GM18520 (cell line): Measurements from ENCODE around the gene VRTN.
A peak's percentile ranks its signal among the peaks of the same experiment; 100 is the strongest.

Experiments used
- ATAC-seq: cut with Tn5 transposase; IDR thresholded peaks from one replicate; pipeline ENCODE4 v1.9.1; 2021; ENCODE audit not compliant: unreplicated experiment

Gene VRTN

DNA sequence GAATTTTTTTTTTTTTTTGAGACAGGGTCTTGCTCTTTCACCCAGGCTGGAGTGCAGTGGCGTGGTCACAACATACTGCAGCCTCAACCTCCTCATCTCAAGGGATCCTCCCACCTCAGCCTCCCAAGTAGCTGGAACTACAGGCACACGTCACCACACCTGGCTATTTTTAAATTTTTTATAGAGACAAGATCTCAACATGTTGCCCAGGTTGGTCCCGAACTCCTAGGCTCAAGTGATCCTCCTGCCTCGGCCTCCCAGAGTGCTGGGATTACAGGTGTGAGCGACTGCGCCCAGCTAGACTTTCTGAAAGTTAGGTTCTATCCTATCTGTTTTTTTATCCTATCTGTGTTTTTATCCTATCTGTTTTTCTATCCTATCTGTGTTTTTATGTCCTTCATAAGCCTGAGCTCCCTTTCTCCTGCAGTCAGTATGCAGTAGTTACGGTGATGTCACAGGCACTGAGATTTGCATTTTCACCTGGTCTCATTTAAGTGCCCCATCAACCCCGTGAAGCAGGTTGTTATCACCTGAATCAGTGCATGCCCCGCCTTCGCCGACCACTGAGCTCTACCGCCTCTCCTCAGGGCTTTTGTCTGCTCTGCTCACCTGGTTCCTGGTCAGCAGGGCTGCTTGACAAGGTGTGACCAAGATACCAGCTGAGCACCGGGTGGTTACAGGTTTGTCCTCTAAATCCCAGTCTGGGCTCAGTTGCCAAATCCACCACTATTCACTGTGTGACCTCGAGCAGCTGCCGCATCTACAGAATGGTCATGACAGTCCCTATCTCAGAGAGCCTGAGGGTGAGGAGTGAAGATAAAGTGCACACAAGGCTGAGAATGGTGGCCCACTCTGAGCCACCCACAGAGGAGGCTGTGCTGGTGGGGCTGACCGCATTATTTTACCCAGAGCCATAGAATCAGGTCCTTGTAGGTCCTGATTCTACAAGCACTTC, 44.6 kb downstream of the VRTN start:
- no peak for ATAC-seq

DNA sequence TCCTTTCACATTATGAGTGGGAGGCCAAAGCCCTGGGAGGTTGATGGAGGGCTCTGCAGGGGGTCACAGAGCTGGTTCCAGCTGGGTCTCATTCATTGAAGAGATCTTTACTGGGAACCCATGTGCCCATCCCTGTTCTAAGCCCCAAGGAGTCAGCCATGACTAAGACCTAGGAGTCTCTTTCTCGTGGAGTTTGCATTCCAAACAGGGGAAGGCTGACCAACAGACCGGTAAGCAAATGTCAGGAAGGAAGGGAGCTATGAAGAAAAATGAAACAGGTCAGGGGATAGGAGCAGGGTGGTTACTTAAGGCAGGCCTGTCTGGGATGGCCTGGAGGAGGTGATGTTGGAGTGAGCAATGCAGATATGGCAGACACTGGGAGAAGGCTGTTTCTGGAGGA, 46.3 kb downstream of the VRTN start:
- ATAC-seq, result no peak

DNA sequence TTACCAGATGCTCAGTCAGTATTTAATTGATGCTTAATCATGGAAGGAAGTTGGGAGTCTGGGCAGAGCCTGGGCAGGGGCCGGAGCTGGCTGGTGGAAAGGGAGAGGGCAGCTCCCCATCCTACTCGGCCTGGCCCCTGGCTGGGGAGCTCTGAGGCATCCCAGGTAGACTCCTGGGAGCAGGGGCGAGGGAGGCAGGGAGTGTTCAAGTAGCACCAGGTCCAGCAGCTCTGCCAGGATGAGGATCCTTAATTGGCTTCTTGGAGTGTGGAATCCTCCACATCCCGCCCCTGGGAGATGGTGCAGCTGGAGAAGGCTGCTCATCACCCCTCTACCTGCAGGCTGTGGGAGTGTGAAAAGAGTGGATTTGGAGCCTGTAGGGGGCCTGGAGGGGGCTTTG, 46.8 kb downstream of the VRTN start:
- no peak for ATAC-seq

DNA sequence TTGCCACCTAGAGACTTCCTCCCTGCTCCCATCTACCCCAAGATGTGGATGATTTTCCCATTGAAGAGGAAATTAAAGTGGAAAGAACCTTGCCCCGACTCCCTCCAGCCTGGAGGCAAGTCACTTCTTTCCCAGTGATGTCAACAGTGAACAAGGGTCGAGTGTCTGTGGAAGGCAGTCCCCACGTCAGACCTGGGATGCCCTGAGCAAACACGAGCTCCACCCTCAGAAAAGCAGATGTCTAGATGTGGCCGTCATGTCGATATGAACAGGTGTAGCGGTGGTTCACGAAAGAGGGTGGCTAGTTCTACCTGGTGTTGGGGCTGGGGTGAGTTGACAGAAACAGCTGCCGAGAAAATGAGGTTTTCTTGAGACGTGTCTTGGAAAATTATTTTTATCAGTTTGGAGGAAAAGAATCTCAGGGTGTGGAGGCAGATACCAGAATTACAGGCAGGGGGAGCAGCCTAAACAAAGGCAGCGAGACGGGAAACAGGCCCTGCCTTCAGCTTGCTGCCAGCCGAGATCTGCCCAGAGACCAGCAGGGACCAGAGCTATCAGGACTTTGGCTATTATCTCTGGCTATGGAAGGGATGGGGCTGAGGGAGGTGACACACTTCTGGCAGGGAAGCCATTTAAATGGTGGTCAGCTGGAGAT, 51.9 kb downstream of the VRTN start:
- ATAC-seq, result no peak

DNA sequence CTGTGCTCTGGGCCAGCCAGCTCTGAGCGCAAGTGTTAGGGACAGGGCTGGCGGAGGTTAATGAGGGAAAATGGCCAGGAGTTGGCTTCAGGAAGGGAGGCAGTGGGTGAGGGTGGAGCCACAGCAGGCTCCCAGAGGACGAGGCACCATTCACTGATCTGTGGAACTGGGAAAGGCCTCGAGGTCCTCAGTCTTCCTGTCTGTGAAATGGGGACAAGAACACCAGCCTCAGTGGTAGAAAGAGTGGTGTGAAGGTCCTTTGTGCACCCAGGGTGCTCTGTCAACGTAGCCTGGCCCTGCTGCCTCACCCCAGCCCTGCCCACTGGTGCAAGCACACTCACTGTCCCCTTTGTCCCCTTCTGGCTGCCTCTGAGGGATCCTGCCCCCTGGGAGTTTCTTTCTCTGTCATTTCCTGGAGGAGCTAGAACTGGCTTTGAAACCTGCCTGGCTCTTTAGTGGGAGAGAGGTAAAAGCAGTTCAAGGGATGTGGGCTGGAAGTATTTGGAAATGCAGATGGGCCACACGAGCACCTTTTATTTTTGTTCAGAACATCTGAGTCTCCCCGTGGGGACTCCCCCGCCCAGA, 52.7 kb downstream of the VRTN start:
- ATAC-seq, result no peak

DNA sequence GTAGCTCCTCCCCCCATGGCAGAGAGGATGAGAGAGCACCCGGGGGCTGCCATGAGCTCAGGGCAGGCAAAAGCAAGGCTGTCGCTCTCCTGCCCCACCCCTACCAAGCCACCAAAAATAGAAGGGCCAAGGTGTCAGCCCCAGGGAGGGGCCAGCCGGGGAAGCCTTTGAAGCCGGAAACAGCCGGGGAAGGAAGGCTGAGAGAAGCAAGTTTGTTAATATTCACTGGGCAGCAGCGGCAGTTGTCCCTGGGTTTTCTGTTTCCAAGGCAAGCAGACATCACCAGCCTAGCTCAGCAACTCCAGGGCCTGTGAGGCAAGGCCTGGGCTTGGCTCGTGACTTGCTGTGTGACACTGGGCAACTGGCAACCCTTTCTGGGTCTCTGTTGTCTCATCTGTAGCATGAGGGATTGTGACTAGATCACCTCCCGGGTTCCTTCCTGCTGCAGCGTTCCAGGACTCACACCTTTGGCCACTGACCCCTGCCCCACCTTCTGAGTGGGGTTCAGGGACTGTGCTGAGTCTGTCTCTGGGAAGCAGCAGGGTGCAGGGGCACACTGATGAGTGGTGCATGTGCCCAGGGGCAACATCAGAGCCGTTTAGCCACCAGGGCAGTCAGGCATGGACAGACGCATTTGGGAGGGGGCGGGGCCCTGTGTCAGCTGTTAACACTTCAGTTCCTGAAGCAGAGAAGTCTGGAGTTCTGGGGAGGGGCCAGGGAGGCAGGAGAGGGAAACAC, 53.4 kb downstream of the VRTN start:
- peak; percentile 54 for ATAC-seq

DNA sequence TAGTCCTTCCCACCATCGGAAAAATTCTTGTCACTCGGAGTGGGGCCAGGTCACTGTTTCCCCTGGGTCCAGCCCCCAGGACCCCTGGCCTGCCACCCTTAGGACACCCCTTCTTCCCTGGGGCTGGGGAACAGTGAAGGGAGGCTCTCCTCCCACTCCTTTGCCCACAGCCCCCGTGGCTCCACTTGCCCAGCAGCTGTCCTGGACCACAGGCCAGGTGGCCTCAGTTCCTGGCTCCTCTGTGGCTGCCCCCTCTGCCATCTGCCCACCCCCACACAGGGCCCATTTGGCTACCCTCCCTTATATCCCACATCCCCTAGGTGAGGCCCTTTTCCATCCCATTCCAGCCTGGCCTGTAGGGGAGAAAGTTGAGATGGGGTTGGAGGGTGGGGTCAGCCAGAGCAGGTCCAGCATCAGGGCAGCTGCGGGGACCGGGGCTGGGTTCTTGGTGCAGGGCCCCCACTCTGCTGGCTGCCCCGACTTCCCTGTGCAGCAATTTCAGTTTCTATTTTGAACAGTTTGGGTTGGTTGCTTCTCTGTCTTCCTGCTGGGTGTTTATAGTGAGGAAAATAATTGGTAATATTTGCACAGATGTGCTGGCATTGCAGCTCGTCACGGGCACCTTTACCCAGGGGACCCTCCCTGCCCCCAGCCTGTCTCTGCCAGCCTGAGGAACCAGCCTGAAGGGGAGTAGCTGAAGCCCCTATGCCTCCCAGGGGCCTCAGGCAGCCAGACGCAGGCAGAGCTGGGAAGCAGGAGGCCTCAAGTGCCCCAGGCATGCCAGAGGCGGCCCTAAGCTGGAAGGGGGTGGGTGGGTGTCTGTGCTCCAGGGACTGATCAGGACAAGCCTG, 54.4 kb downstream of the VRTN start:
- no peak for ATAC-seq

DNA sequence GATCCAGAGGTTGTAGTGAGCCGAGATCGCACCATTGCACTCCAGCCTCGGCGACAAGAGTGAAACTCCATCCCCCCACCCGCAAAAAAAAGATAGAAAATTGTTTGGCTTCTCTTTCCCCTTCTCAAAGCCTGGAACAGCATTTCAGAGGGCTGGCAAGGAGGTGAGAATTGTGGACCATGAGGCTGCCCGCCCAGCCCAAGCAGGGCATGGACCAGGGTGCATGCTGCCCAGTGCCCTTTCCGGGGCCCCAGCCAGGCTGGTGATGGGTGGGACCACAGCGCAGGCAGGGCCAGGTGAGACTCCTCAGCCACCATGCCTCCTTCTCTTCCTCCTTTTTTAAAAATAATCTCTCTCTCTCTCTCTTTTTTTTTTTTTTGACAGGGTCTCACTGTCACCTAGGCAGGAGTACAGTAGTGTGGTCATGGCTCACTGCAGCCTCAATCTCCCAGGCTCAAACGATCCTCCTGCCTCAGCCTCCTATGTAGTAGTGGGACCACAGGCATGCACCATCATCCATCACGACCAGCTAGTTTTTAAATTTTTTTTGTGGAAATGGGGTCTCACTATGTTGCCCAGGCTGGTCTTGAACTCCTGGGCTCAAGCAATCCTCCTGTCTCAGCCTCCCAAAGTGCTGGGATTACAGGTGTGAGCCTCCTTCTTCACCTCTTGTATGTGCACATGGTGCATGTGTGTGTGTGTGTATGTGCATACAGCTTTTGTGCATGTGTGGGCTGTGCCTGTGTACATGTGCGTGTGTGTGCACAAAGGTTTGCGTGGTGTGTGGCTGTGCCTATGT, 55.5 kb downstream of the VRTN start:
- ATAC-seq, result no peak

DNA sequence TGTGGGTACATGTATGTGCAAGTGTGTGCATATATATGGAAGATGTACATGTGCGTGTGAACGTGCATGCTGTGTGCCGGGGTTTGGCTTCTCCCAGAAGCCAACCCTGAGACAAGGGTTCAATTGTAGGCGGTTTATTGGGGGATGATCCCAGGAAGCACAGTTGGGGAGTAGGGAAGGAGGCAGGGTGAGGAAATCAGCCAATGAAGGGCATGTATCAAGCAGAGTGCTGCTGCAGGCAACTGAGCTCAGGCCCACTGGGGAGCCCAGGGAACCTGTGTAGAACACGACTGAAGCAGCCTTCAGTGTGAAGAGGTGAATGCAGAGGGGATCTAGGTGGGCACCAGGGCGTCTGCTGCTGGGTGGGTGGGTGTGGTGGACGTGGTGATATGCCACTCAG, 56.2 kb downstream of the VRTN start:
- no peak for ATAC-seq

DNA sequence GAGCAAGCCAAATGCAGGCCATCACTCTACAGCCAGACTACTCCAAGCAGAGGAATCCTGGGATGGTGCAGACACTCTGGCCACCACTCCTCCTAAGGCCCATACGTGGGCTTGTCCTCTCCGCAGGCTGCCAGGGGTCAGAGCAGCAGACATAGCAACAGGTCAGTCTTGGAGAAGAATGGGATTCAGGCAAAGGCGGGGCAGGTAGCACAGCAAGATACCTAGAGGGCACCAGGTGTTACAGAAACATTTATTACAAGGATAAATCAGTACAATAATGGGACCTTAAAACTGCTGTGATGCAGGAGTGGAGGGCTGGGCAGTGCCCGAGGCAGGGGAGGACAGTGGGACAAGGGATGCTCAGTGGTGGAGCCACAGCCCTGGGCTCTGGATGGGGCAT, 57.4 kb downstream of the VRTN start:
- no peak for ATAC-seq

DNA sequence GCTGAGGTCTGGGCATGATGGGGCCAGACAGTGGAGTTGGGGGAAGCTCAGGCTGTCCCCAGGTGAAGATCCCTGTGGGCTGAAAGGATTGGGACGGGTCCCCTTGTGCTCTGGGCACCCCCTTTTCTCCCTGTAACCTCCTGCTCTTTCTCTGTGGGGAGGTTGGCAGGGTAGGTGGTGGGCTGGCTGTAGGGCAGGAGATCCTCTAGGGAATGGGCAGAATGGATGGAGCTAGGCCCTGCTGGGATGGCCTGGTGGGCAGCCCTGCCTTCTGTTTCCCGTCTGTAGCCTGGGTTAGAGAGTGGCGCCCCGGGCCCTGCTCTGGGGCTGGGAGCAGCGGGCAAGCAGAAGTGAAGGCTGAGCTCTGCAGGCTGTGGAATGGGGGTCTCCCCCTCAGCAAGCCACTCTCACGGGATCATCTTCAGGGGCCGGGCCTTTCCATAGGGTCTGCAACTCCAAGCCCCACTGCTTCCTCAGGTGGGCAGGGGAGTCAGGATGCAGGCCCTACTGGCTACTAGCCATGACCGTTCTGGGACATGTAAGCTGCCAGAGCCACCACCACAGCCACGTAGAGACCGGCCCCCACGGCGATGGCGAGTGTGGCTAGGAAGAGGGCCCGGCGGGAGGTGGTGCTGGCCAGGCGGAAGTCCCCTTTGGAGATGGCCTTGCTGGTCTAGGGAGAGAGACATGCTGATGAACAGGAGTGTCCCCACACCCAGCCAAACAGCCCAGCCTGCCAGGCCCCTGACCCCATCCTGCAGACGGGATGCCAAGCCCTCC, 58.9 kb downstream of the VRTN start:
- no peak for ATAC-seq

DNA sequence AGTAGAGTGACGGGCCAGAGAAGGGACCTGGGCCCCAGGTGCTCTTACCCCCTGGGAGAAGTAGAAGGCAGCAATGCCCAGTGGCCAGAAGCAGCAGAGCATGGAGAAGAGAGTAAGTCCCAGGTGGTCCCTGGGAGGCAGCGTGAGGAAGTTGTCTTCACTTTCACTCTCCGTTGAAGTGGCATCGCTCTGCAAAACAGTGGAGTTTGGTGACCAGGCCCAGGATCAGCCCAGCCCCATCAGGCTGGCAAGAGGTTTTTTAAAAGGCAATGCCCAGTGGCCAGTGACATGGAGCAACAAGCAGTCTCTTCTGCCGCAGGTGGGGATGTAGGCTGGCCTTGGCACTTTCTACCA, 59.5 kb downstream of the VRTN start:
- no peak for ATAC-seq

DNA sequence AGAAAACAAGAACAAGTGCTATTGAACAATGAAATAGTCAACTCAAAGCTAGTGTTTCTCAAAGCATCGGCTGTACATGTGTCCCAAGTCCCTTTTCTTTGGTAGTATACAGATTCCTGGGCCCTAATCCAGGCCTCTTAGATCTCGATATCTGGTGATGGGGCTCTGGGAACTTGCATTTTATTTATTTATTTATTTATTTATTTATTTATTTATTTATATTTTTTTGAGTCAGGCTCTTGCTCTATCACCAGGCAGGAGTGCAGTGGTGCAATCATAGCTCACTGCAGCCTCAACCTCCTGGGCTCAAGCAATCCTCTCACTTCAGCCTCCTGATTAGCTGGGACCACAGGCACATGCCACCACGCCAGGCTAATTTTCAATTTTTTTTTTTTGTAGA, 60.6 kb downstream of the VRTN start:
- no peak for ATAC-seq

DNA sequence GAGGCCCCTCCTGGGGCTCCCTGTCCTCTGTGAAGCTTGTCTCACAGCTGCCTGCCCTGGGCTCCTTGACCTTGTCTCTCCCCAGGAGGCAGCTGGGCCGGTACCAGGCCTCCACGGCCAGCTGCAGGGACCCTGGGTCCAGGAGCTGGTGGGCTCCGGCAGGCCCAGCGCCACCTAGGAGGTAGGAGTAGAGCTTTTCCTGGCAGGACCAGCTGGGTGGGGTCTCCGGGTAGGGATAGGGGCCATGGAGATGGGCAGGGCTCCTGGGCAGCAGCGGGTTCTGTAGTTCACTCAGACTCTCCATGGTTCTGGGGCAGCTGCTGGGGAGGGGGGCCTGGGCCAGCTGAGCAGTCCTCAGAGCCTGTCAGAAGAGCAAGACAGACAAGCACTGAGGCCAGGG, 61.2 kb downstream of the VRTN start:
- no peak for ATAC-seq
